DOHH2 (cell line): ENCODE results near the gene PRRT3.
"Not testable (repeated sequence)": the region's sequence is repeated elsewhere in the genome, so short reads cannot be mapped to it uniquely, and the experiment has no call there.

Experiments
- H3F3A ChIP-seq: fragments of 200-600 bp; sonication (generic), shearing (Covaris generic); 2 replicates; pipeline ENCODE4 v1.6.0; 2016; ENCODE audit warnings: antibody characterized with exemption, mild to moderate bottlenecking; ENCODE audit not compliant: control insufficient read depth, insufficient read depth
- H3K27ac ChIP-seq: fragments of 200-600 bp; sonication (generic); 2 replicates; pipeline ENCODE4 v1.5.1; 2014; ENCODE audit warnings: low read depth, mild to moderate bottlenecking, low read length, moderate library complexity
- H3K27me3 ChIP-seq: fragments of 200-600 bp; sonication (generic); 2 replicates; pipeline ENCODE4 v1.6.1; 2014; ENCODE audit warnings: mild to moderate bottlenecking, low read length, mixed read lengths; ENCODE audit not compliant: control insufficient read depth
- H3K36me3 ChIP-seq: fragments of 200-600 bp; sonication (generic); 2 replicates; pipeline ENCODE4 v1.6.1; 2014; ENCODE audit warnings: mild to moderate bottlenecking, low read length, moderate library complexity, mixed read lengths; ENCODE audit not compliant: control insufficient read depth
- H3K4me1 ChIP-seq: fragments of 200-600 bp; sonication (generic); 2 replicates; pipeline ENCODE4 v1.6.1; 2014; ENCODE audit warnings: mild to moderate bottlenecking, low read length, mixed read lengths; ENCODE audit not compliant: control insufficient read depth
- H3K4me2 ChIP-seq: fragments of 200-600 bp; sonication (generic); 2 replicates; pipeline ENCODE4 v1.6.0; 2014; ENCODE audit warnings: mild to moderate bottlenecking, low read length, moderate library complexity
- H3K4me3 ChIP-seq: fragments of 200-600 bp; sonication (generic); 2 replicates; pipeline ENCODE4 v1.5.1; 2014; ENCODE audit warnings: mild to moderate bottlenecking, low read length, mixed read lengths
- H3K79me2 ChIP-seq: fragments of 200-600 bp; sonication (generic); 2 replicates; pipeline ENCODE4 v1.6.1; 2014; ENCODE audit warnings: mild to moderate bottlenecking, low read length, mixed read lengths; ENCODE audit not compliant: control insufficient read depth
- H3K9me2 ChIP-seq: fragments of 200-600 bp; sonication (generic); replicated peaks from 2 replicates; pipeline ENCODE4 v1.6.1; 2014; ENCODE audit warnings: mild to moderate bottlenecking, low read length, mixed read lengths; ENCODE audit not compliant: control insufficient read depth
- H3K9me3 ChIP-seq: fragments of 200-600 bp; sonication (generic); 2 replicates; pipeline ENCODE4 v1.6.1; 2014; ENCODE audit warnings: antibody characterized with exemption, low read length, mixed read lengths; ENCODE audit not compliant: control insufficient read depth, insufficient read depth
- H4K20me1 ChIP-seq: fragments of 200-600 bp; sonication (generic); 2 replicates; pipeline ENCODE4 v1.6.0; 2014; ENCODE audit warnings: low read depth, mild to moderate bottlenecking, antibody characterized with exemption, low read length, moderate library complexity; ENCODE audit not compliant: control insufficient read depth, insufficient read depth
- EZH2phosphoT487 ChIP-seq: fragments of 200-600 bp; sonication (generic); IDR thresholded peaks from 2 replicates; pipeline ENCODE4 v1.6.1; 2017; ENCODE audit warnings: borderline replicate concordance, mild to moderate bottlenecking, antibody characterized with exemption, low read length, moderate library complexity, mixed read lengths
- TF ChIP-seq, protein P1 (sequence below): fragments of 200-600 bp; sonication (generic); IDR thresholded peaks from one replicate; pipeline ENCODE4 v1.5.1; 2014; ENCODE audit warnings: antibody characterized with exemption, mild to moderate bottlenecking, low read depth, low read length; ENCODE audit not compliant: poor library complexity, severe bottlenecking

Gene PRRT3

DNA sequence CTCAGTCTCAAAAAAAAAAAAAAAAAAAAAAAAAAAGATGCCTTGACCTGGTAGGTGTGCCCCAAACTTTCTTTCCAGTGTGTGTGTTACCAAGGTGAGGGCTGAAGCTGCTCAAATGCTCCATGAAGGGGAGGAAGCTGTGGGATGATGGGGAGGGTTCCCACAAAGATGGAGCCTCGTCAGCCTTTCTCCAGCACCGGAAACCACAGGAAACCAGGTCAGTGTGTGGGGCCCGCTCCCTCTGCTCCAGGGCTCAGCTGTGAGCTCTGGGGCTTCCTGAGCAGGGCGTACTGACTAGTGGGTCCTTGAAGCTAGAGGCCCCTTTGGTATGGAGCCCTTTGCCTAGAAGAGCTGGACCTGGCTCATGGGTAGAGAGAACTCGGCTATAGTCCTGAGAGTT, 50.2 kb downstream of the PRRT3 start:
- Histone ChIP-seq H3K27ac (no peak overlapping the region), H3K27me3 (no peaks in the 10 kb centered on the region), H3F3A (no peaks in the 10 kb centered on the region), H3K36me3 (no peaks in the 10 kb centered on the region), H4K20me1 (no peaks in the 10 kb centered on the region), H3K4me3 (no peak overlapping the region), H3K9me2 (no peaks in the 10 kb centered on the region), H3K4me1 (peaks cover 6% of the 10 kb centered on the region), H3K9me3 (no peaks in the 10 kb centered on the region), H3K4me2 (no peak overlapping the region), H3K79me2 (no peaks in the 10 kb centered on the region)
- TF ChIP-seq, protein P1, sequence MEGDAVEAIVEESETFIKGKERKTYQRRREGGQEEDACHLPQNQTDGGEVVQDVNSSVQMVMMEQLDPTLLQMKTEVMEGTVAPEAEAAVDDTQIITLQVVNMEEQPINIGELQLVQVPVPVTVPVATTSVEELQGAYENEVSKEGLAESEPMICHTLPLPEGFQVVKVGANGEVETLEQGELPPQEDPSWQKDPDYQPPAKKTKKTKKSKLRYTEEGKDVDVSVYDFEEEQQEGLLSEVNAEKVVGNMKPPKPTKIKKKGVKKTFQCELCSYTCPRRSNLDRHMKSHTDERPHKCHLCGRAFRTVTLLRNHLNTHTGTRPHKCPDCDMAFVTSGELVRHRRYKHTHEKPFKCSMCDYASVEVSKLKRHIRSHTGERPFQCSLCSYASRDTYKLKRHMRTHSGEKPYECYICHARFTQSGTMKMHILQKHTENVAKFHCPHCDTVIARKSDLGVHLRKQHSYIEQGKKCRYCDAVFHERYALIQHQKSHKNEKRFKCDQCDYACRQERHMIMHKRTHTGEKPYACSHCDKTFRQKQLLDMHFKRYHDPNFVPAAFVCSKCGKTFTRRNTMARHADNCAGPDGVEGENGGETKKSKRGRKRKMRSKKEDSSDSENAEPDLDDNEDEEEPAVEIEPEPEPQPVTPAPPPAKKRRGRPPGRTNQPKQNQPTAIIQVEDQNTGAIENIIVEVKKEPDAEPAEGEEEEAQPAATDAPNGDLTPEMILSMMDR, result no peak
- no peak for TF ChIP-seq EZH2phosphoT487

DNA sequence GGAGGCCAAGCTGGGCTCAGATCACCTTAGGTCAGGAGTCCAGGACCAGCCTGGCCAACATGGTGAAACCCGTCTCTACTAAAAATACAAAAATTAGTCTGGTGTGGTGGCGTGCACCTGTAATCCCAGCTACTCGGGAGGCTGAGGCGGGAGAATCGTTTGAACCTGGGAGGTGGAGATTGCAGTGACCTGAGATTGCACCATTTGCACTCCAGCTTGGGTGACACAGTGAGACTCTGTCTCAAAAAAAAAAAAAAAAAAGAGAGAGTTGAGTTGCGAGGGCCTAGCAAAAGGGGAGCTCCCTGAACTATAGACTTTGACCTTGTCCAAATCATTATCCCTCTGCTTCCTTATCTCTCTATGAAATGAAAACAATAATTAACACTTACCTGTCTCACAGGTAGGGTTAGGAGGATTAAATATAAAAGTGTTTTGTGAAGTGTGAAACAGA, 51.2 kb downstream of the PRRT3 start:
- H3K4me1 ChIP-seq, H3K27ac ChIP-seq, H3K4me3 ChIP-seq, H3K27me3 ChIP-seq, H3K36me3 ChIP-seq, H3K79me2 ChIP-seq, H3K9me2 ChIP-seq, H4K20me1 ChIP-seq, H3F3A ChIP-seq, H3K9me3 ChIP-seq, H3K4me2 ChIP-seq: not testable (repeated sequence)

- H3K9me3 ChIP-seq, result no peaks in the 10 kb centered on the region
- H3K27me3 ChIP-seq, result no peaks in the 10 kb centered on the region
- no peak overlapping the region for H3K27ac ChIP-seq
- peaks cover 2% of the 10 kb centered on the region; the same call in 1 of the 2 replicates for H3F3A ChIP-seq
- H3K36me3 ChIP-seq, result peaks cover 9% of the 10 kb centered on the region
- H3K4me3 ChIP-seq, result no peak overlapping the region
- no peaks in the 10 kb centered on the region for H4K20me1 ChIP-seq
- H3K79me2 ChIP-seq, result peaks cover 5% of the 10 kb centered on the region
- H3K4me1 ChIP-seq, result peaks cover 10% of the 10 kb centered on the region
- no peaks in the 10 kb centered on the region for H3K9me2 ChIP-seq
- no peak overlapping the region for H3K4me2 ChIP-seq
- no peak for TF ChIP-seq EZH2phosphoT487
- TF ChIP-seq, protein P1, result no peak
These were observed 52.9 kb downstream of the PRRT3 start for GRCh38 chr3:9899289-9899791.

GRCh38 chr3:9898467-9899241, 53.6 kb downstream of the PRRT3 start:
- peaks cover 17% of the 10 kb centered on the region for H3K4me1 ChIP-seq

More at GRCh38 chr3:9898467-9899241, 53.6 kb downstream of the PRRT3 start:
- no peak overlapping the region for H3K4me2 ChIP-seq
- H3K9me3 ChIP-seq, result no peaks in the 10 kb centered on the region
- 0 out of 2 replicates have a peak, but pooled peaks cover 3% of the 10 kb centered on the region for H4K20me1 ChIP-seq
- H3K27ac ChIP-seq, result no peak overlapping the region
- peaks cover 12% of the 10 kb centered on the region for H3K79me2 ChIP-seq
- H3K36me3 ChIP-seq, result peaks cover 16% of the 10 kb centered on the region
- TF ChIP-seq, protein P1, result no peak
- no peak for TF ChIP-seq EZH2phosphoT487
- peaks cover 7% of the 10 kb centered on the region; the same call in 1 of the 2 replicates for H3F3A ChIP-seq
- H3K4me3 ChIP-seq, result no peak overlapping the region
- H3K27me3 ChIP-seq, result no peaks in the 10 kb centered on the region
- H3K9me2 ChIP-seq, result no peaks in the 10 kb centered on the region
